ENCODE measurements around the gene MTSS2. TPM values are rescaled to one million over a fixed set of nuclear protein-coding genes. Genes with fewer than 3 reads are reported as not detected.

Gene MTSS2
- total and polyA plus RNA-seq, 8 donors = 5.8 to 50.7 (median 21.2) TPM

DNA sequence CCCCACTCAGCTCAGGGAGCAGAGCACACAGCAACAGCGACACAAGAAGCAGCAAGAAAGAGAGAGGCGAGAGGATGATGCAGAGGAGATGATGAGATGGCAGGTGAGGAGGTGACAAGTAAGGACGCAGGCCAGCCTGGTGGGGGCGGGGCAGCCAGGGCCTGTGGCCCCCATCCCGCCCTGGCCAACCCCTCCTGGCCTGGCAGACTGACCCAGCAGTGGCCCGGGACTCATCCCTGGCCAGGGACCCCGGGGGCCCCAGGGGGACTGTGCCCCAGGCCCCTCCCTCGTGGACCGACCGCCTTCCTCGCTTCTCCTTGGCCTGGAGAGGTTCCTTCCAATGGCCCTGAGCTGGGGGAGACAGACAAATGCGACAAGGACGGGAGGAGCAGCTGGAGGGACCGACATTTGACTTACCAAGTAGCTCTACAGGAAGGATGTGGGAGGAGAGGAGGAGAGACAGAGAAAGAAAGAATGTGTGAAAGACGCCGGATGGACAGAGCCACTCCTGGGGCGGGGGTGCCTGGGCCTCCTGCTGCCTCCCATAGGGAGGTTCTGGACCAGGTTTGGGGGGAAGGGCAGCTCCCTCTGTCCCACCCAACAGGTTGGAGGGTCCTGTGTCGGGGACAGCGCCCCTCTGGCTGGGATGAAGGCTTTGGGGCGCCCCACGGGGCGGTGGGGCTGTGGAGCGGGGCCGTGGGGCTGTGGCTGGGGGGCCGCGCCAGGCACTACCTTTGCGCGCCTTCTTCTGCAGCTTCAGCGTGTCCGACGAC is 6.8 kb downstream of the MTSS2 start:
- Histone ChIP-seq H3K4me3 (no peak overlapping the region), H3K36me3 (peaks cover 26 to 58% (median 57%) of the 10 kb centered on the region in 4 donors), H3K9me3 (no peaks in the 10 kb centered on the region), H3K27ac (peak overlapping the region in 2 of 5 donors; percentile 24 to 95), H3K4me1 (peaks cover 39 to 46% (median 42%) of the 10 kb centered on the region in 4 donors), H3K27me3 (no peaks in the 10 kb centered on the region)
- TF ChIP-seq POLR2AphosphoS5 (IDR thresholded peaks at IDR 0.05) (no peak), POLR2A (IDR thresholded peaks at IDR 0.05) (no peak), EP300 (IDR thresholded peaks at IDR 0.05) (no peak)
- TF ChIP-seq, protein P1, sequence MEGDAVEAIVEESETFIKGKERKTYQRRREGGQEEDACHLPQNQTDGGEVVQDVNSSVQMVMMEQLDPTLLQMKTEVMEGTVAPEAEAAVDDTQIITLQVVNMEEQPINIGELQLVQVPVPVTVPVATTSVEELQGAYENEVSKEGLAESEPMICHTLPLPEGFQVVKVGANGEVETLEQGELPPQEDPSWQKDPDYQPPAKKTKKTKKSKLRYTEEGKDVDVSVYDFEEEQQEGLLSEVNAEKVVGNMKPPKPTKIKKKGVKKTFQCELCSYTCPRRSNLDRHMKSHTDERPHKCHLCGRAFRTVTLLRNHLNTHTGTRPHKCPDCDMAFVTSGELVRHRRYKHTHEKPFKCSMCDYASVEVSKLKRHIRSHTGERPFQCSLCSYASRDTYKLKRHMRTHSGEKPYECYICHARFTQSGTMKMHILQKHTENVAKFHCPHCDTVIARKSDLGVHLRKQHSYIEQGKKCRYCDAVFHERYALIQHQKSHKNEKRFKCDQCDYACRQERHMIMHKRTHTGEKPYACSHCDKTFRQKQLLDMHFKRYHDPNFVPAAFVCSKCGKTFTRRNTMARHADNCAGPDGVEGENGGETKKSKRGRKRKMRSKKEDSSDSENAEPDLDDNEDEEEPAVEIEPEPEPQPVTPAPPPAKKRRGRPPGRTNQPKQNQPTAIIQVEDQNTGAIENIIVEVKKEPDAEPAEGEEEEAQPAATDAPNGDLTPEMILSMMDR (IDR thresholded peaks at IDR 0.05) = no peak
- 83 to 90% (median 83%) methylated on average over 27 to 31 of the region's 31 CpGs for WGBS, 5 donors
- DNase-seq = no peak
- intact Hi-C loops (cut with DNase I; ENCODE audit: low total_unique reads) = no loop called here

DNA sequence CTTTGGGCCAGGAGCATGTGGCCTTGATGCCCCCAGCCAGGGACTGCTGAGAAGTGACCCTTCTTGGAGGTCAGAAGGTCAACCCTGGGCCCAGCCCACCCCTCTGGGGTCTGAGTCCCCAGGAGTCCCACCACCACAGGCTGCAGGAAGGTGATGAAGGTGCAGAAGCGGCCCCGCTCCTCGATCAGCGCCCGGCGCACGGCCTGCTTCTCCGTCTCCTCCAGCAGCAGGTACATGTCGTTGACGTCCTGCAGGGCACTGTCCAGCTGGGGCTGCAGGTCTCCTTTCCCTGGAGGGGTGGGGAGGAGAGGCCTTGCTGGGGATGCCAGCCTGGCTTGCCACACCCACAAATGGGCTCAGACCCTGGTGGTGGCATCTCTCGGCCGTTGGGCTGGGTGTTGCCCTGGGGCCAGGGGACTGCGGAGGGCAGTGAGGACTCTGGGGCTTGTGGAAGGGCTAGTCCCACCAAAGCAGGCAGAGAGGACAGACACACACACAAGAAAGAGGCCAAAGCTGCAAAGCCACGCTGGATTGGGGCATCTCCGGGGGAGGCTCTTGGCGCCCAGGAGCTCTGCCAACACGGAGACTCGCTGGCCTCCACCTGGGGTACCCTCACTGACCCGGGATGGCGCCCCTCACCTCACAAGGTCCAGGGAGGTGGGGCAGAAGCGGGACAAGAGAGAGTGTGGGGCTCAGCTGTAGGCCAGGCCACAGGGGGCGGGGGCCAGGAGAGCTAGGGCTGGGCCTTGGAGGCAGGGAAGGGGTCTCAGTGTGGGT is 7.5 kb downstream of the MTSS2 start:
- intact Hi-C loops (cut with DNase I; ENCODE audit: low total_unique reads) = no loop called here
- Histone ChIP-seq H3K36me3 (peaks cover 26 to 66% (median 64%) of the 10 kb centered on the region in 4 donors), H3K27me3 (no peaks in the 10 kb centered on the region), H3K9me3 (no peaks in the 10 kb centered on the region), H3K4me3 (no peak overlapping the region), H3K4me1 (peaks cover 31 to 38% (median 35%) of the 10 kb centered on the region in 4 donors), H3K27ac (peak overlapping the region in 2 of 5 donors; percentile 24 to 95)
- no peak for DNase-seq
- no peak for TF ChIP-seq EP300 (IDR thresholded peaks at IDR 0.05)
- TF ChIP-seq, protein P1 (IDR thresholded peaks at IDR 0.05) = no peak
- TF ChIP-seq POLR2A (IDR thresholded peaks at IDR 0.05) = no peak
- no peak for TF ChIP-seq POLR2AphosphoS5 (IDR thresholded peaks at IDR 0.05)
- WGBS, 5 donors = 90 to 95% (median 93%) methylated on average over 19 to 22 of the region's 22 CpGs

DNA sequence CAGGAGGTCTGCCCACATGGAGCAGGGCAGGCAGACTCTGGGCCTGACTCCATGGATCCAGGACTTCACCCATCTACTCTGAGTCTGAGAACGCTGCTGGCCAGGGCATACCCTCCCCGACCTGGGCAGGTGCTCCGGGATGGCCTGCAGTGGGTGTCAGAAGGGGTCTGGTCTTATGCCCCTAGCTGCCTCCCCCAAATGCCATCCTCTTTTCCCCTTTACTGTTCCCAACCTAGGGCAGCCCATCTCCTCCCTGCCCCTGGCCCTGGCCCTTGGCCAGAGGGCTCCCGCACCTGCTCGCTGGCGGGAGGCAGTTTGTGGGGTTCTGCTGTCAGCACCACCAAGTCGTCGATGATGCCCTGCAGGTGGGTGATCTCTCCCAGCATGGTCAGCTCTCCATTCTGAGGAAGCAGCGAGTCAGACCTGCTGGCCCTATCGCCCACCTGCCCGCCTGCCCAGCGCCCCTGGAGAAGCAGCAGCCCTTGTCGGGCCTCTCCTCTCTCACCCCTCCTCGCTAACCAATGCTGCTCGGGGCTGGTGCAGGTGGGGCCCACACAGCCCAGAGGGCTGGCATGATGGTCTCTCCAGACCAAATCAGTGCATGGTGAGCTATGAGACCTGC is 8.2 kb downstream of the MTSS2 start:
- DNase-seq = no peak
- Histone ChIP-seq H3K27me3 (no peaks in the 10 kb centered on the region), H3K27ac (peak overlapping the region in 1 of 5 donors; percentile 29), H3K4me3 (no peak overlapping the region), H3K9me3 (no peaks in the 10 kb centered on the region), H3K4me1 (peaks cover 24 to 31% (median 28%) of the 10 kb centered on the region in 4 donors), H3K36me3 (peaks cover 26 to 73% (median 71%) of the 10 kb centered on the region in 4 donors)
- 90 to 96% (median 95%) methylated on average over 12 to 15 of the region's 15 CpGs for WGBS, 5 donors
- TF ChIP-seq, protein P1 (IDR thresholded peaks at IDR 0.05) = no peak
- TF ChIP-seq POLR2A (IDR thresholded peaks at IDR 0.05) (no peak), POLR2AphosphoS5 (IDR thresholded peaks at IDR 0.05) (no peak), EP300 (IDR thresholded peaks at IDR 0.05) (no peak)
- intact Hi-C loops (cut with DNase I; ENCODE audit: low total_unique reads) = no loop called here

Data from stomach (tissue), 9 donors.